Stomach (tissue), 4 donors: ENCODE measurements around the gene CPS1.

ENCODE experiments used
- CTCF ChIP-seq, 7 experiments: fragments of 450-650 bp in 4 of 7; fragments of 200-600 bp in 3 of 7; sonication (generic) in 3 of 7; IDR thresholded peaks; one replicate each; pipeline ENCODE4 v1.5.1; 2016 to 2019; ENCODE audit warnings: antibody characterized with exemption in 7 of 7, control low read depth in 2 of 7, mild to moderate bottlenecking in 1 of 7
- POLR2A ChIP-seq, 4 donors: fragments of 450-650 bp; IDR thresholded peaks; one replicate each; pipeline ENCODE4 v1.6.1; 2016; ENCODE audit warnings: antibody characterized with exemption in 4 of 4, control low read depth in 2 of 4, mild to moderate bottlenecking in 1 of 4, moderate library complexity in 1 of 4

DNA sequence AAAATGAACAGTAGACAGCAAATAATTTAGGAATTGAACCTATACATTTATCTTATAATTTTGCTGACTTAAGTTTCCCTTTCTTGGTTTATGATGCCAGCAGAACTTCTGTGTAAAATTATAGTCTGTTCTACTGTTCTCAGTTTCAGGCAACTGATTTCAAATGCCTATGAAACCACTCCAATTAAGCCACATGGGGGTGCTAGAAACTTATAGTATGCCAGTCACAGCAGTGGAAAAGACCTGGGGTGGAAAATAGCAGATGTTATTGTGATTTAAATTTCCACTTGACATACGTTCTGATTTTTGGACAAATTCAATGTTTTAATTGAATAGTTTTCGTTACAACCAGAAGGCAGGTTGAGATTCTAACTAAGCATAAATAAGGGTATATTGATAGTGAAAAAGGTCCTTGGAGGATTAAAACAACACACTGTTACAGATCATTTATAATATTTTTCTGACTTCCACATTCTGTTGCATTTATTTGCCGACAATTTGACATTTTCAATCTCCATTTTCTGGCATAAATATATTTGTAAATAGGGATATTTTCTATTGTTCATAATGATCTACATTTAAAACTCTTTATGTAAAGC lies 61.4 kb downstream of the CPS1 start:
- TF ChIP-seq POLR2A (IDR thresholded peaks at IDR 0.05): no peak
- TF ChIP-seq CTCF (IDR thresholded peaks at IDR 0.05): peak in 4 of 7 experiments; percentile 13 to 50 (median 23)
